Stimulated activated CD4-positive, alpha-beta T cell treated with anti-CD3 and anti-CD28 coated beads, Interleukin-1b, Interleukin-23, amount 100 ng/mL, for 4 hours (primary cell): Measurements from ENCODE around the gene EPHA1.

ENCODE experiments used
- DNase-seq, 2 donors: peaks; one replicate each; pipeline ENCODE4 v3.0.0-alpha.2; 2020; ENCODE audit warnings: low read depth in 2 of 2

EPHA1 gene

GRCh38 chr7:143389316-143390103, 19.1 kb downstream of the EPHA1 start:
- DNase-seq = no peak

- no peak for DNase-seq
Measured at GRCh38 chr7:143388491-143389101, 20.1 kb downstream of the EPHA1 start.

GRCh38 chr7:143388051-143388450, 20.6 kb downstream of the EPHA1 start:
- no peak for DNase-seq

GRCh38 chr7:143387156-143387975, 21.3 kb downstream of the EPHA1 start:
- DNase-seq = no peak

GRCh38 chr7:143385891-143386781, 22.5 kb downstream of the EPHA1 start:
- DNase-seq = no peak

- no peak for DNase-seq
Measured at GRCh38 chr7:143384661-143385631, 23.7 kb downstream of the EPHA1 start.

GRCh38 chr7:143384148-143384547, 24.5 kb downstream of the EPHA1 start:
- DNase-seq = no peak

GRCh38 chr7:143383642-143383957, 25.1 kb downstream of the EPHA1 start:
- no peak for DNase-seq

GRCh38 chr7:143382791-143383641, 25.6 kb downstream of the EPHA1 start:
- DNase-seq = no peak

GRCh38 chr7:143382126-143382790, 26.4 kb downstream of the EPHA1 start:
- DNase-seq = no peak

- no peak for DNase-seq
Measured at GRCh38 chr7:143381427-143382125, 27.1 kb downstream of the EPHA1 start.

- peak; percentile 80 to 83 for DNase-seq
Measured at GRCh38 chr7:143380646-143381426, 27.8 kb downstream of the EPHA1 start, which contains the start of gene ZYX. ZYX (plus strand) TSS chr7:143381345; CDS start chr7:143381572, 227 bp downstream.

GRCh38 chr7:143380260-143380645, 28.4 kb downstream of the EPHA1 start:
- DNase-seq = peak; percentile 81 to 85

GRCh38 chr7:143379611-143380259, 28.9 kb downstream of the EPHA1 start:
- no peak for DNase-seq

- DNase-seq = no peak
Measured at GRCh38 chr7:143376396-143376795, 32.3 kb downstream of the EPHA1 start.

- DNase-seq = no peak
Measured at GRCh38 chr7:143375298-143376034, 33.2 kb downstream of the EPHA1 start.
